PFSK-1 (cell line): ENCODE measurements around the gene OR4N5.

Source experiments
- FOXP2 ChIP-seq: optimal IDR thresholded peaks from 2 replicates; pipeline ENCODE3; 2011; ENCODE audit warnings: borderline replicate concordance, control low read depth, inconsistent platforms; ENCODE audit not compliant: insufficient read depth; ENCODE audit errors: extremely low read length, extremely low read depth
- POLR2AphosphoS5 ChIP-seq: IDR thresholded peaks from 2 replicates; pipeline ENCODE4 v1.6.1; 2012; ENCODE audit warnings: low read depth, mild to moderate bottlenecking, control low read depth, low read length, moderate library complexity
- SIN3A ChIP-seq: IDR thresholded peaks from 2 replicates; pipeline ENCODE4 v1.6.1; 2012; ENCODE audit warnings: mild to moderate bottlenecking, low read length, moderate library complexity, borderline replicate concordance; ENCODE audit not compliant: insufficient read depth
- TAF1 ChIP-seq: IDR thresholded peaks from 2 replicates; pipeline ENCODE4 v1.6.1; 2012; ENCODE audit warnings: low read length, control low read depth, borderline replicate concordance; ENCODE audit not compliant: insufficient read depth
- TF ChIP-seq, protein P1 (sequence below), 2 experiments: IDR thresholded peaks; 2 replicates each; pipeline versions ENCODE4 v1.6.1 to v1.8.0; 2011 to 2012; ENCODE audit warnings: low read depth in 2 of 2, low read length in 2 of 2, control low read depth in 1 of 2, inconsistent platforms in 1 of 2, mild to moderate bottlenecking in 1 of 2, moderate library complexity in 1 of 2; ENCODE audit not compliant: insufficient read depth in 1 of 2

OR4N5 gene

DNA sequence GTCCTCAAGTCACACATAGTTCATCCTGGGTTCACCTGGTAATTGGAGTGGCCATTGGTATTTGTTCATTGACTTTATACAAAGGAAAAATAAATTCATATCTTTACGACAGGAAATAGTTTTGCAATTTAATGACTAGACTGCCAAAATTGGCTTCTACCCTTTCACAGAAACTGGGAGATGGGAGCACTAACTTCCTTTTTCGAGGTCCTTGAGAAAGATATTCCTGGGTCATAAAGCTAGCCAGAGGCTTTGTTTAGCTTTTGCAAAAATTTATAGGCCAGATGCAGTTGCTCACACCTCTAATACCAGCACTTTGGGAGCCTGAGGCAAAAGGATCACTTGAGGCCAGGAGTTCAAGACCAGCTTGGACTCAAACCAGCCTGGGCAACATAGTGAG is 41.9 kb downstream of the OR4N5 start:
- TF ChIP-seq SIN3A, result no peak
- no peak for TF ChIP-seq POLR2AphosphoS5
- TF ChIP-seq, protein P1, sequence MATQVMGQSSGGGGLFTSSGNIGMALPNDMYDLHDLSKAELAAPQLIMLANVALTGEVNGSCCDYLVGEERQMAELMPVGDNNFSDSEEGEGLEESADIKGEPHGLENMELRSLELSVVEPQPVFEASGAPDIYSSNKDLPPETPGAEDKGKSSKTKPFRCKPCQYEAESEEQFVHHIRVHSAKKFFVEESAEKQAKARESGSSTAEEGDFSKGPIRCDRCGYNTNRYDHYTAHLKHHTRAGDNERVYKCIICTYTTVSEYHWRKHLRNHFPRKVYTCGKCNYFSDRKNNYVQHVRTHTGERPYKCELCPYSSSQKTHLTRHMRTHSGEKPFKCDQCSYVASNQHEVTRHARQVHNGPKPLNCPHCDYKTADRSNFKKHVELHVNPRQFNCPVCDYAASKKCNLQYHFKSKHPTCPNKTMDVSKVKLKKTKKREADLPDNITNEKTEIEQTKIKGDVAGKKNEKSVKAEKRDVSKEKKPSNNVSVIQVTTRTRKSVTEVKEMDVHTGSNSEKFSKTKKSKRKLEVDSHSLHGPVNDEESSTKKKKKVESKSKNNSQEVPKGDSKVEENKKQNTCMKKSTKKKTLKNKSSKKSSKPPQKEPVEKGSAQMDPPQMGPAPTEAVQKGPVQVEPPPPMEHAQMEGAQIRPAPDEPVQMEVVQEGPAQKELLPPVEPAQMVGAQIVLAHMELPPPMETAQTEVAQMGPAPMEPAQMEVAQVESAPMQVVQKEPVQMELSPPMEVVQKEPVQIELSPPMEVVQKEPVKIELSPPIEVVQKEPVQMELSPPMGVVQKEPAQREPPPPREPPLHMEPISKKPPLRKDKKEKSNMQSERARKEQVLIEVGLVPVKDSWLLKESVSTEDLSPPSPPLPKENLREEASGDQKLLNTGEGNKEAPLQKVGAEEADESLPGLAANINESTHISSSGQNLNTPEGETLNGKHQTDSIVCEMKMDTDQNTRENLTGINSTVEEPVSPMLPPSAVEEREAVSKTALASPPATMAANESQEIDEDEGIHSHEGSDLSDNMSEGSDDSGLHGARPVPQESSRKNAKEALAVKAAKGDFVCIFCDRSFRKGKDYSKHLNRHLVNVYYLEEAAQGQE (IDR thresholded peaks at IDR 0.05; ENCODE audit: insufficient read depth in 1 of 2, low read depth in 2 of 2, low read length in 2 of 2), result no peak
- no peak for TF ChIP-seq FOXP2
- TF ChIP-seq TAF1, result no peak

DNA sequence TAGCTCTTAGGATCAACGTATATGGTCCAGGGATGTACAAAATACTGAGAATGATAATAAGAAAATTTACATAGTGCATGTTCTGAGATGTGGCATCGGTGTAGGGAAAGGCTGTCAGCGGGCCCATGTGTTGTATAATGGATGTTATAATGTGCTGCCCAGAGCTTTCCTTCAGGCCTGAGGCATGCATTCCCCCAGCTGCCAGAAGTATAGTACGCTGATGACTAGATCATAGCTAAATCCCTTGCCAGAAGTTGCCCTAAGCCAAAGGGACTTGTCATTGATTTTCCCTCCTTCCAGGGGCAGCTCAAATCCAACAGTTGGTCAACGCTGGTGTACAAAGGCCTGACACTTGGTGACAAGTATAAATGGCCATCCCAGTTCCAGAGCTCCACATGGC is 45.6 kb downstream of the OR4N5 start:
- no peak for TF ChIP-seq SIN3A
- TF ChIP-seq POLR2AphosphoS5, result no peak
- TF ChIP-seq, protein P1 (IDR thresholded peaks at IDR 0.05; ENCODE audit: insufficient read depth in 1 of 2, low read depth in 2 of 2, low read length in 2 of 2), result no peak
- no peak for TF ChIP-seq TAF1
- no peak for TF ChIP-seq FOXP2

DNA sequence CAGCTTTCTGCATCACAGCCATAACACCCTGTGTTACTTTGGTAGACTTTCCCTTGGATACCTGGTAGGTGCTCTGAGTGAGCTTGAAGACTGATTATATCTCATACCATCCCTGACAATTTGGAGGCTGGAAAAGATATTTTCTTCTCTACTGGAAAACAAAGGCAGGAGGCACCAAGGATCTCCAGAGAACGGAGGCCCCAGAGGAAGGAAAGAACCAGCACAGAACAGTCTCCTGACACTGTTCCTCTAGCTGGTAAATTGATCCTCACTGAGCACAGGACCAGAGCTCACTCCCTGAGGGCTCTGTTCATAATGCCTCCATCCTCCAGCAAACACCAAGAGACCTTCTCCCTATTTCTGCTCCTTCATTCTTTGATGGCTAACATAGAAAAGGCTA is 52.0 kb downstream of the OR4N5 start, which contains the start of gene OR11G2:
Gene OR11G2 (plus strand): TSS at position 301 of the 400 bp plus-strand sequence. CDS start 6,542 bp downstream, outside the sequence.
- no peak for TF ChIP-seq SIN3A
- TF ChIP-seq, protein P1 (IDR thresholded peaks at IDR 0.05; ENCODE audit: insufficient read depth in 1 of 2, low read depth in 2 of 2, low read length in 2 of 2), result no peak
- TF ChIP-seq TAF1, result no peak
- TF ChIP-seq FOXP2, result no peak
- no peak for TF ChIP-seq POLR2AphosphoS5

GRCh38 chr14:20191396-20191795 is 52.8 kb downstream of the OR4N5 start:
- TF ChIP-seq, protein P1 (IDR thresholded peaks at IDR 0.05; ENCODE audit: insufficient read depth in 1 of 2, low read depth in 2 of 2, low read length in 2 of 2), result peak in 1 of 2 experiments; percentile 74; a peak in 2 of 4 replicates
- no peak for TF ChIP-seq FOXP2
- no peak for TF ChIP-seq POLR2AphosphoS5
- no peak for TF ChIP-seq SIN3A
- no peak for TF ChIP-seq TAF1

- TF ChIP-seq SIN3A (no peak), TAF1 (no peak), POLR2AphosphoS5 (no peak), FOXP2 (no peak)
- TF ChIP-seq, protein P1 (IDR thresholded peaks at IDR 0.05; ENCODE audit: insufficient read depth in 1 of 2, low read depth in 2 of 2, low read length in 2 of 2), result no peak
Observed at GRCh38 chr14:20194101-20194500, 55.5 kb downstream of the OR4N5 start.
